T-helper 2 cell treated with Interferon-gamma antibody and Interleukin-4, amounts not matched to agents 5 μg/mL and 100 μg/mL, for 36 hours (primary cell): ENCODE measurements around the gene SERP2.

Experiments
- DNase-seq: peaks from one replicate; pipeline ENCODE4 v3.0.0; 2021; ENCODE audit warnings: low spot score
- H3K27ac Mint-ChIP-seq: one replicate; pipeline ENCODE4 v1.8.0; 2021; ENCODE audit warnings: mild to moderate bottlenecking, mixed read lengths
- H3K27me3 Mint-ChIP-seq: one replicate; pipeline ENCODE4 v1.8.0; 2021; ENCODE audit warnings: low read depth, mixed read lengths
- H3K36me3 Mint-ChIP-seq: one replicate; pipeline ENCODE4 v1.8.0; 2021; ENCODE audit warnings: low read depth, mixed read lengths
- H3K4me1 Mint-ChIP-seq: one replicate; pipeline ENCODE4 v1.8.0; 2021; ENCODE audit warnings: low read depth, mixed read lengths
- H3K4me3 Mint-ChIP-seq: one replicate; pipeline ENCODE4 v1.8.0; 2022; ENCODE audit warnings: mild to moderate bottlenecking, moderate library complexity, mixed read lengths
- H3K9me3 Mint-ChIP-seq: one replicate; pipeline ENCODE4 v1.8.0; 2021; ENCODE audit warnings: mixed read lengths

SERP2 gene

DNA sequence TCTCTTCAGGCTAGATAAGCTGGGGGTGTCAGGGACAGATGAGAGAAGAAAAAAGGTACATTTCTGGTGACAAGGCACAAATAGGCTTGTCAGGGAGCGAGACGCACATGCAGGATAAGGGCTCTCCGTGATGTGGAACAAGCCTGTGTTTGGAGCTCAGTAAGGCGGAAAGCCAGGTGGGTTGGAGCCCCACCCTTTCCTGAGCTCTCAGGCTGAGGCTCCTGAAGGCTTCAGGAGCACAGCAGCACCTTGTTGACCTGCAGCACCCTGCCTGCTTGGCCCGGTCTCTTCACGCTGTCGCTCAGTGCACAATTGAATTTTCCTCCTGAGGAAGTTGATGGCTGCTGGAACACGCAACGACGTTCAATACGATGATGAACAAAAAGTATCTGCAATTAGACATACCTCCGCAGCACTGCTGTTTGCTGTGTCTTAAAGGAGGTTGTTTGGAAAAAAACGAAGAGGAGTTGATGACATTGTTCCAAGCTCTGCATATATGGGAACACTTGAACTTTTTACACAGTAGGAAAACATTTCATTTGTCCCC lies 29.3 kb downstream of the SERP2 start:
- Mint-ChIP-seq H3K4me3 (no peak overlapping the region), H3K4me1 (no peaks in the 10 kb centered on the region), H3K36me3 (no peaks in the 10 kb centered on the region), H3K27ac (no peak overlapping the region), H3K9me3 (no peaks in the 10 kb centered on the region), H3K27me3 (peaks cover 3% of the 10 kb centered on the region)
- no peak for DNase-seq

DNA sequence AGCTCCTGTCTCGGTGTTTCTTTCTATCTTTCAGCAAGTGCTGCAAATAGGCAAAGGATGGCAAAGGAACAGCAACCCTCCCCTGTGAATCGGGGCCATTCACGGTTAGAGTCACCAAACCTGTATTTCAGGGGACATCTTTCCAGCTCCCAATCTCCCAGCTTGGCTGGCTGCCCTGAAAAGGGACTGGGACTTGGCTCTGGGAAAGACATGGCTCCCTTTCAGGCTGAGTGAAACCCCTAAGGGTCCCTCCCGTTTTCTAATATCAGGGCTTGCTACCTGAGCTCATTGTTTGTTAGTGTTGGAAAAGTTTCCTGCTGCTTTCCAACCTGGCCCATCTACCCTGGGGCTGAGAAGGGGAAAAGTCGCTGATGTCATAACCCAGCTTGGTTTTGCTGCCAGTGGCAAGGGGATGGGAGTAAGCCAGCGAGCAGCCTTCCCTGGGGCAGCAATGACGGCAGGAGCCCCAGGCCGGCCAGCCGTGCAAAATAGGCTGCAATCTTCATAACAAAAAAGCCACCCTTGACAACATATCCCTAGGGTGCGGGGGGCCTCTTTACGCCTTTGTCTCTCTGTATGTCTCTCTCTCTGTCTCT lies 29.9 kb downstream of the SERP2 start:
- Mint-ChIP-seq H3K36me3 (no peaks in the 10 kb centered on the region), H3K27me3 (peaks cover 3% of the 10 kb centered on the region), H3K4me3 (no peak overlapping the region), H3K27ac (no peak overlapping the region), H3K9me3 (no peaks in the 10 kb centered on the region), H3K4me1 (no peaks in the 10 kb centered on the region)
- no peak for DNase-seq

- Mint-ChIP-seq H3K4me1 (no peaks in the 10 kb centered on the region), H3K27me3 (peaks cover 3% of the 10 kb centered on the region), H3K27ac (no peak overlapping the region), H3K4me3 (no peak overlapping the region), H3K36me3 (no peaks in the 10 kb centered on the region), H3K9me3 (no peaks in the 10 kb centered on the region)
- DNase-seq = no peak
Observed at GRCh38 chr13:44404261-44405132, 30.9 kb downstream of the SERP2 start.

- Mint-ChIP-seq H3K4me3 (no peak overlapping the region), H3K4me1 (no peaks in the 10 kb centered on the region), H3K27me3 (peaks cover 3% of the 10 kb centered on the region), H3K27ac (no peak overlapping the region), H3K9me3 (no peaks in the 10 kb centered on the region), H3K36me3 (no peaks in the 10 kb centered on the region)
- no peak for DNase-seq
Observed at GRCh38 chr13:44406617-44407016, 33.0 kb downstream of the SERP2 start.

DNA sequence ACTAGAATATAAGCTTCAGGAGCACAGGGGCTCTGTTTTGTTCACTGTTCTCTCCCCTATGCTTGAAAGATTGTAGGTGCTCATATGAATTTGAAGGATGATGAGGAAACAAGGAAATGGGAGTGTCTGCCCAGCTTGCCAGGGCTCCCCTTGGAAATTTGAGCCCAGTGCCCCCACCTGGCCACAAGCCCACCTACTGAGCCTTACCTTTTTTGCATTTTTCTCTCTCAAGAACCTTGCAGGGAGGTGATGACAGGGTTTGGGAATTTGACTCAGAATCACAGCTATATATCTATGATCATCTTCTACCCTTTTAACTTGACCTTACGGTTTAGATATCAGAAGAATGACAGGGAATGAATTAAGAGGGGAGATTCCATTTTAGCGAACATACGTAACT lies 33.8 kb downstream of the SERP2 start:
- Mint-ChIP-seq H3K36me3 (no peaks in the 10 kb centered on the region), H3K27ac (no peak overlapping the region), H3K9me3 (no peaks in the 10 kb centered on the region), H3K27me3 (peaks cover 3% of the 10 kb centered on the region), H3K4me3 (no peak overlapping the region), H3K4me1 (no peaks in the 10 kb centered on the region)
- no peak for DNase-seq

DNA sequence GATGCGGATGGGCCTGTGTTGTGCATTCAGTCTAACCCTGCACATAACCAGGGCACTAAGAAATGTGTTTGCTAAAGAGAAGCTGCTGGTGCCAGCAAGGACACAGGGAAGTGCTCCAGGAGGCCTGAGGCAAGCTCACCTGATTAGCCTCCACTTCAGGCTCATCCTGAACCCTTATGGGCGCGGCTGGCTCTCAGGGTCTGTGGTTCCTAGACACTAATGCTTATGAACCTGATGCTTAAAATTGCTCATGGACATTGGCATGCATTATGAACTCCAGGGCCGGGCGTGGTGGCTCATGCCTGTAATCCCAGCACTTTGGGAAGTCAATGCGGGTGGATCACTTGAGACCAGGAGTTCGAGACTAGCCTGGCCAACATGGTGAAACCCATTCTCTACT lies 34.3 kb downstream of the SERP2 start:
- no peak overlapping the region for H3K27ac Mint-ChIP-seq
- no peaks in the 10 kb centered on the region for H3K36me3 Mint-ChIP-seq
- DNase-seq = no peak
- H3K4me1 Mint-ChIP-seq = no peaks in the 10 kb centered on the region
- peaks cover 3% of the 10 kb centered on the region for H3K27me3 Mint-ChIP-seq
- H3K4me3 Mint-ChIP-seq = no peak overlapping the region
- no peaks in the 10 kb centered on the region for H3K9me3 Mint-ChIP-seq

DNA sequence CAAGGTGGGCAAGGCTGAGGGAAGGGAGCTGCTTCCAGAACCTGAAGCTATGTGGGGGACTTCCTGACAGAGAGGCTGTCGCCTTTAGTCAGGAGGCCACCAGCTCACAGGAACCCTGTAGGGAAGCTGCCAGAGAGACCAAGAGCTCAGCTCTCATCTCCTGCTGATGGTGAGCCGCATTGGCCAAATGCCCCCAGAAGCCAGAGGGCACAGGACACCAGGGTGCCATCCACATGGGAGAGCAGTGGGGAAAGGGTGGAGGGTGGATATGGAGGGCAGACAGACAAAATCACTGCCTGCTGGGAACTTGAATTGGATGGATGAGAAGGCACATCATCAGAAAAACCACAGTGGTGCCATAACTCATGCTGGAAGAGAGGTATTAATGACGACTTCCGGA lies 36.0 kb downstream of the SERP2 start:
- Mint-ChIP-seq H3K4me1 (no peaks in the 10 kb centered on the region), H3K27ac (no peak overlapping the region), H3K36me3 (no peaks in the 10 kb centered on the region), H3K4me3 (no peak overlapping the region), H3K9me3 (no peaks in the 10 kb centered on the region), H3K27me3 (no peaks in the 10 kb centered on the region)
- DNase-seq = no peak

- no peaks in the 10 kb centered on the region for H3K36me3 Mint-ChIP-seq
- H3K27ac Mint-ChIP-seq = no peak overlapping the region
Observed at GRCh38 chr13:44410328-44410859, 36.8 kb downstream of the SERP2 start.

GRCh38 chr13:44411841-44412240 lies 38.2 kb downstream of the SERP2 start:
- H3K27me3 Mint-ChIP-seq = no peaks in the 10 kb centered on the region
- no peak for DNase-seq
- H3K4me3 Mint-ChIP-seq = no peak overlapping the region
- H3K27ac Mint-ChIP-seq = no peak overlapping the region
- H3K9me3 Mint-ChIP-seq = no peaks in the 10 kb centered on the region
- no peaks in the 10 kb centered on the region for H3K36me3 Mint-ChIP-seq
- H3K4me1 Mint-ChIP-seq = no peaks in the 10 kb centered on the region

More at GRCh38 chr13:44410328-44410859, 36.8 kb downstream of the SERP2 start:
- H3K9me3 Mint-ChIP-seq = no peaks in the 10 kb centered on the region
- H3K4me1 Mint-ChIP-seq = no peaks in the 10 kb centered on the region
- no peak overlapping the region for H3K4me3 Mint-ChIP-seq
- no peaks in the 10 kb centered on the region for H3K27me3 Mint-ChIP-seq
- DNase-seq = no peak

DNA sequence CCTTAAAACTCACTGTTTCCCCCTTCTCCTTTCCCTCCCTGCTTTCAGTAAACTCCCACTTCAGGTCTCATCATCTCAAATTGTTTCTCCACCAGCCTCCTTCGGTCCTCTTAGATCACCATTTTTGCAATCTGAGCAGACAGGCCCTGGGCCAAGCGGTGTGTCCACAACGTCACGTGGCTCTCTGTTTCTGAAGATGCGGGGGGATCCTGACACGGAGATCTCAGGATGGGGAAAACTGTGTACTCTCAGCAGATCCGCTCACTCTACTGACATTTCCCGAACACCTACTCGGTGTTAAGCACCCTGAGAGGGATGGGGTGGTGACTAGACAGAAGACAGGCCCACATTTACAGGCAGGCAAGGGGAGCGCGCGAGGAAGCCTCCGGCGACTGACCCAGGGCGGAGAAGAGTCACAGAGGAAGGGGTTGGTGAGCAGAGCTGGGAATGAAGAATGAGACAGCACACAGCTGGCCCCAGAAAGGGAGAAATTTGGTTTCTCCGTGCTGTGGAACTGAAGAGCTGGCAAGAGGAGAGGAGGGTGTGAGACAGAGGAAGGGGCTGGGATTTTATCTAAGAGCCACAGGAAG lies 38.8 kb downstream of the SERP2 start:
- H3K9me3 Mint-ChIP-seq = no peaks in the 10 kb centered on the region
- no peak for DNase-seq
- no peak overlapping the region for H3K27ac Mint-ChIP-seq
- H3K36me3 Mint-ChIP-seq = no peaks in the 10 kb centered on the region
- no peak overlapping the region for H3K4me3 Mint-ChIP-seq
- no peaks in the 10 kb centered on the region for H3K27me3 Mint-ChIP-seq
- no peaks in the 10 kb centered on the region for H3K4me1 Mint-ChIP-seq

GRCh38 chr13:44413095-44413494 lies 39.5 kb downstream of the SERP2 start:
- no peak overlapping the region for H3K27ac Mint-ChIP-seq
- H3K27me3 Mint-ChIP-seq = no peaks in the 10 kb centered on the region
- no peaks in the 10 kb centered on the region for H3K36me3 Mint-ChIP-seq
- H3K9me3 Mint-ChIP-seq = no peaks in the 10 kb centered on the region
- DNase-seq = no peak
- H3K4me1 Mint-ChIP-seq = no peaks in the 10 kb centered on the region
- H3K4me3 Mint-ChIP-seq = no peak overlapping the region

- H3K36me3 Mint-ChIP-seq = no peaks in the 10 kb centered on the region
- no peaks in the 10 kb centered on the region for H3K4me1 Mint-ChIP-seq
- no peaks in the 10 kb centered on the region for H3K9me3 Mint-ChIP-seq
- no peaks in the 10 kb centered on the region for H3K27me3 Mint-ChIP-seq
- DNase-seq = no peak
- H3K27ac Mint-ChIP-seq = no peak overlapping the region
- H3K4me3 Mint-ChIP-seq = no peak overlapping the region
Observed at GRCh38 chr13:44414716-44415115, 41.1 kb downstream of the SERP2 start.

DNA sequence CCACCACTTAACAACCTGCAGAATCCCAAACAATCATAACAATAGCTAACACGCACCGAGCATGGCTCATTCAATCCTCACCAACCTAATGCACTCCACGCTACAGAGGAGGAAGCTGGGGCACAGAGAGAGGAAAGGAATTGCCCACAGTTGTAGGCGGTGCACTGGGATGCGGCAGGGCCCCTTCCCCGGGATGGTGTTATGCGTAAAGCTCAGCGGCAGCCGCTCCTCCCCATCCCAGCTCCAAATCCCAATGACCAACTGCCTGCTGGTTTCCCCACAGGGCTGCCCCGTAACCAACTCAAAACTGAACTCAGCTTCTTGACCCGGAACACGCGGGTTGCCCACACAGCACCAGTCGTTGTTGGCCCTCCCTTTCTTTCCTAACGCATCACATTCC lies 42.2 kb downstream of the SERP2 start:
- Mint-ChIP-seq H3K9me3 (no peaks in the 10 kb centered on the region), H3K4me1 (no peaks in the 10 kb centered on the region), H3K27ac (no peak overlapping the region), H3K4me3 (no peak overlapping the region), H3K27me3 (peaks cover 3% of the 10 kb centered on the region), H3K36me3 (no peaks in the 10 kb centered on the region)
- no peak for DNase-seq

DNA sequence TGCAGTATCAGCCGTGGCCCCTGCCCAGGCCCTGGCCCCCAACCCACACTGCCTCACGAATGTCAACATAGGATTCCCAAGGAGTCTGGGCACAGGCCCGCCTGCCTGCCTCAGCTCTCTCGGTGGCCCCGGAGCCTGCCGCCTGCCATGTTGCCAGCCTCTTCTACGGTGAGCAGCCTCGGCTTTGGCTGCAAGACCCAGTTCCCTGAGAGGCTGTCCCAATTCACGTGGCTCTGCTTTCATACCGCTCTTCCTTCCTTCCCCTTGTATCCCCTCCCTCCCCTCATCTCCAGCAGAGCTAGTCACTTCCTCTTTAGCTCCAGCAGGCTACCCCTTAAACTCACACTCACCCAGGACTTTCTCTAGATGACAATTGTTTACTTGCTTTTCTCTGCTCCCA lies 42.7 kb downstream of the SERP2 start:
- no peaks in the 10 kb centered on the region for H3K4me1 Mint-ChIP-seq
- no peak overlapping the region for H3K27ac Mint-ChIP-seq
- H3K27me3 Mint-ChIP-seq = peaks cover 3% of the 10 kb centered on the region
- H3K9me3 Mint-ChIP-seq = no peaks in the 10 kb centered on the region
- H3K4me3 Mint-ChIP-seq = no peak overlapping the region
- no peak for DNase-seq
- H3K36me3 Mint-ChIP-seq = no peaks in the 10 kb centered on the region
